Brain microvascular endothelial cell (primary cell): ENCODE data around the gene SIGLEC9.

Source experiments
- DNase-seq: peaks from one replicate; pipeline ENCODE4 v3.0.0-alpha.2; 2020
- H3K27ac ChIP-seq: fragments of 250-450 bp; sonication (Bioruptor Pico); 2 replicates; pipeline ENCODE4 v1.5.1; 2020; ENCODE audit warnings: mild to moderate bottlenecking, moderate library complexity
- H3K27me3 ChIP-seq: fragments of 250-450 bp; sonication (Bioruptor Pico); replicated peaks from 2 replicates; pipeline ENCODE4 v1.5.1; 2020; ENCODE audit warnings: mild to moderate bottlenecking
- H3K36me3 ChIP-seq: fragments of 250-450 bp; sonication (Bioruptor Pico); replicated peaks from 2 replicates; pipeline ENCODE4 v1.5.1; 2020; ENCODE audit warnings: mild to moderate bottlenecking
- H3K4me3 ChIP-seq: 2 replicates; pipeline ENCODE4 v1.5.1; 2011; ENCODE audit warnings: low read depth, mild to moderate bottlenecking, control low read depth, low read length, moderate library complexity
- CTCF ChIP-seq: IDR thresholded peaks from 2 replicates; pipeline ENCODE4 v1.5.1; 2011; ENCODE audit warnings: low read depth, mild to moderate bottlenecking, moderate library complexity, low read length, control low read depth, inconsistent platforms; ENCODE audit errors: missing control alignments
- in situ Hi-C: cut with HindIII; loops from 2 replicates; pipeline ENCODE4 v1.10.0; 2017; ENCODE audit warnings: low sequenced_read_pairs, low pct_ligation_motif_present

The SIGLEC9 gene

DNA sequence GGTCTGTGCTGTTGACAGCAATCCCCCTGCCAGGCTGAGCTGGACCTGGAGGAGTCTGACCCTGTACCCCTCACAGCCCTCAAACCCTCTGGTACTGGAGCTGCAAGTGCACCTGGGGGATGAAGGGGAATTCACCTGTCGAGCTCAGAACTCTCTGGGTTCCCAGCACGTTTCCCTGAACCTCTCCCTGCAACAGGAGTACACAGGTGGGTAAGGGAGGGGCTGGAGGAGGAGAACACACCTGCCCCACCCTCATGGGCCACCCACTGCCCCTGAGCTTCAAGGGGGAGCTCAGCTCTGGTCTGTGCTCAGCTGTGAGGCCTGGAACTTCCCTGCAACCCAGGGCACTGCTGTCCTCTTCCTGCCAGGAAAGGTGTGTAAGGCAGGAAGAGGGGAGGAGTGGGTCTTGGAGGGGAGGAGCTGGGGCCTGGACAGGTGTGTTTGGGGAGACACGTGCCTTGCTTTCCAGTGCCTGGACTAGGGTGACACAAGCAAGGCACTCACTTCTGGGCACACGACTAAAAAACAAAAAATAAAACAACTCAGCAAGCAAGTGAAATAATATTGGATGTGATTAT is 21.3 kb downstream of the SIGLEC9 start:
- H3K27ac ChIP-seq: no peak overlapping the region
- no peaks in the 10 kb centered on the region for H3K27me3 ChIP-seq
- H3K4me3 ChIP-seq: no peak overlapping the region
- H3K36me3 ChIP-seq: no peaks in the 10 kb centered on the region
- in situ Hi-C loops: no loop called here
- no peak for TF ChIP-seq CTCF
- no peak for DNase-seq

- TF ChIP-seq CTCF: no peak
- no peak for DNase-seq
- H3K36me3 ChIP-seq: no peaks in the 10 kb centered on the region
- no peak overlapping the region for H3K4me3 ChIP-seq
- H3K27ac ChIP-seq: no peak overlapping the region
- no peaks in the 10 kb centered on the region for H3K27me3 ChIP-seq
- in situ Hi-C loops: no loop called here
Measured at GRCh38 chr19:51146751-51147150, 22.0 kb downstream of the SIGLEC9 start.

DNA sequence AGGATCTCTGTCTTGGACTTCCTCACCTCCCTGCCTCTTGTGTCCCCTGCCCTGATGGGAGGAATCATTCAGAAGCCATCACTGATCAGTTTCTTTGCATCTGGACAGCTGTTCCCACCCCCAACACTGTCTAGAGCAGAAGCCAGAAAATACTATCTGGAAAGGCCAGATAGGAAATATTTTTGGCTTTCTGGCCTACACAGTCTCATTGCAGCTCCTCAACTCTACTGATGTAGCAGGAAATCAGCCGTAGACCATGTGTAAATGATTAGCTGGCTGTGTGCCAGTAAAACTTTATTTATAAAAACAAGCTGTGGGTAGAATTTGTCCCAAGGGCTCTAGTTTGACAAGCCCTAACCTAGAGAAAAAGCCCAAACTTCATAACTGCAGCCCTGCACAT is 23.0 kb downstream of the SIGLEC9 start:
- H3K4me3 ChIP-seq: no peak overlapping the region
- TF ChIP-seq CTCF: no peak
- H3K27me3 ChIP-seq: no peaks in the 10 kb centered on the region
- DNase-seq: no peak
- no peak overlapping the region for H3K27ac ChIP-seq
- no peaks in the 10 kb centered on the region for H3K36me3 ChIP-seq
- in situ Hi-C loops: no loop called here

DNA sequence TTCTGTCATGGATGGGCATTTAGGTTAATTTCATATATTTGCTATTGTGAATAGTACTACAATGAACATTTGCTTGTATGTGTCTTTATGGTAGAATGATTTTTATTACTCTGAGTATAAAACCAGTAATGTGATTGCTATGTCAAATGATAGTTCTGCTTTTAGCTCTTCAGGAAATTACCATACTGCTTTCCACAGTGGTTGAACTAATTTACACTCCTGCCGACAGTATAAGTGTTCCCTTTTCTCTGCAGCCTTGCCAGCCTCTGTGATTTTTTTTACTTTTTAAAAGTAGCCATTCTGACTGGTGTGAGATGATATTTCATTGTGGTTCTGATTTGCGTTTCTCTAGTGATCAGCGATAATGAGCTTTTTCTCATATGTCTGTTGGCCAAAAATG is 23.9 kb downstream of the SIGLEC9 start:
- H3K36me3 ChIP-seq: no peaks in the 10 kb centered on the region
- H3K27ac ChIP-seq: no peak overlapping the region
- no peak overlapping the region for H3K4me3 ChIP-seq
- H3K27me3 ChIP-seq: no peaks in the 10 kb centered on the region
- TF ChIP-seq CTCF: no peak
- DNase-seq: no peak
- in situ Hi-C loops: no loop called here

- H3K27ac ChIP-seq: no peak overlapping the region
- in situ Hi-C loops: no loop called here
- no peak overlapping the region for H3K4me3 ChIP-seq
- DNase-seq: no peak
- no peaks in the 10 kb centered on the region for H3K27me3 ChIP-seq
- no peaks in the 10 kb centered on the region for H3K36me3 ChIP-seq
- TF ChIP-seq CTCF: no peak
Measured at GRCh38 chr19:51150627-51151026, 25.9 kb downstream of the SIGLEC9 start.

- H3K27me3 ChIP-seq: peaks cover 2% of the 10 kb centered on the region
- H3K27ac ChIP-seq: no peak overlapping the region
- no peak for DNase-seq
- no peak overlapping the region for H3K4me3 ChIP-seq
- no peak for TF ChIP-seq CTCF
- no peaks in the 10 kb centered on the region for H3K36me3 ChIP-seq
- in situ Hi-C loops: no loop called here
Measured at GRCh38 chr19:51156710-51157109, 32.0 kb downstream of the SIGLEC9 start.
